GDM1 (cell line): Measurements from ENCODE around the gene CHRM4.
"Not testable (repeated sequence)": the region's sequence is repeated elsewhere in the genome, so short reads cannot be mapped to it uniquely, and the experiment has no call there.

Experiments used
- DNase-seq: peaks from one replicate; lab custom pipeline; 2025; lab: John Stamatoyannopoulos, UW

Gene CHRM4

DNA sequence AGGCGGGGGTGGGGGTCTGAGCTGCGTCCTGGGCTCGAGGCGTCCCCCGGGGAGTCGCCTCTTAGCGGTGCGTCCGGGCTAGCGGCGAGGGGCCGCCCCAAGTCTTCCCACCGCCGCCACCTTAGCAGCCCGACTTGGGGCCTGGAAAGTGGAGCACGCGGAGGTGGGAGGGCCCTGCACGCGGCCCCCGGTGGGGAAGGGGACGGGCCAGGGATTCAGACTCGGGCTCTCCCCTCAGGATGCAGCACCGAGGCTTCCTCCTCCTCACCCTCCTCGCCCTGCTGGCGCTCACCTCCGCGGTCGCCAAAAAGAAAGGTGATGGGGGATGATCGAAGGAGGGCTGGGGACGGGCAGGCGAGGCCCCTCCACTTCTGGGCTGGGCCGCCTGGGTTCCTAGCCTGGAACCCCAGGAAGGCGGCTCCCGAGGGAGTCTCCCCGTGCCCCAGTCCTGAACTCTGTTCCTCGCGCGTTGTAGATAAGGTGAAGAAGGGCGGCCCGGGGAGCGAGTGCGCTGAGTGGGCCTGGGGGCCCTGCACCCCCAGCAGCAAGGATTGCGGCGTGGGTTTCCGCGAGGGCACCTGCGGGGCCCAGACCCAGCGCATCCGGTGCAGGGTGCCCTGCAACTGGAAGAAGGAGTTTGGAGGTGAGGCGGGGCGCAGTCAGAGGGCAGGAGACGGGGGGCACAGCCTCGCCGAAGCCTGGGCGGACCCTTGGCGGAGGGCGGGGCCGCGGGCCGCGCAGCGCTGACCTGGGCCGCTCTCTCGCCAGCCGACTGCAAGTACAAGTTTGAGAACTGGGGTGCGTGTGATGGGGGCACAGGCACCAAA is 9.5 kb downstream of the CHRM4 start:
- DNase-seq, result no peak

DNA sequence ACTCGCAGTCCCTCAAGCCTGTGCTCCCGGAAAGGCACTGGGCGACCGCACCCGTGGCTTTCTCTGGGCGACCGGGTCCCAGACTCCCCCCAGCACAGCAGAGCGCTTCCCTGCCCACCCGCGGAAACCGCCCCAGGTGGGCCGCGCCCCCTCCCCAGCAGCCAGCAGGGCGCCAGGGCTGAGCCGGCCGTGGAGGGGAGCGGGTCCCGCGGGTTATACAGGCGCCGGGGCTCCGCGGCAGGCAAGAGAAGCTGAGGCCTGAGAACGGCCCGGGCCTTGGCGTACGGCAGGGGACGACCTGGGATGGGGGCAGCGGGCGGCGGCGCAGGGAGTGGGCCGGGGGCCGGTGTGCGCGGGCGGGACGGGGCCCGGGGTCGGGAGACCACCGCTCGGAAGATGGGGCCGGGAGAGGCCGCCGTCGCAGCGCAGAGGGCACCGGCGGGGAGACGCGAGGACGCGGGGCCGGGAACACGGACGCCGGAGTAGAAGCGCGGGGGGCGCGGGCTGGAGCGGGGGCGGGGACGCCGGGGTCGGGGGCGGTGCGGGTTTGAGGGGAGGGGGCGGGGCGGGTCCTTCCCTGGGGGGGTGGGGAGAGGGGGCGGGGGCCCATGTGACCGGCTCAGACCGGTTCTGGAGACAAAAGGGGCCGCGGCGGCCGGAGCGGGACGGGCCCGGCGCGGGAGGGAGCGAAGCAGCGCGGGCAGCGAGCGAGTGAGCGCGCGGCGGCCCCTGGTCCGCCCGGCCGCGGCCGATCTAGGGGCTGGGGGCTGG is 10.3 kb downstream of the CHRM4 start, which contains the start of gene MDK:
Gene MDK (plus strand): TSS at position 622 of the 771 bp plus-strand sequence. CDS start 389 bp downstream, outside the sequence.
- DNase-seq, result no peak

DNA sequence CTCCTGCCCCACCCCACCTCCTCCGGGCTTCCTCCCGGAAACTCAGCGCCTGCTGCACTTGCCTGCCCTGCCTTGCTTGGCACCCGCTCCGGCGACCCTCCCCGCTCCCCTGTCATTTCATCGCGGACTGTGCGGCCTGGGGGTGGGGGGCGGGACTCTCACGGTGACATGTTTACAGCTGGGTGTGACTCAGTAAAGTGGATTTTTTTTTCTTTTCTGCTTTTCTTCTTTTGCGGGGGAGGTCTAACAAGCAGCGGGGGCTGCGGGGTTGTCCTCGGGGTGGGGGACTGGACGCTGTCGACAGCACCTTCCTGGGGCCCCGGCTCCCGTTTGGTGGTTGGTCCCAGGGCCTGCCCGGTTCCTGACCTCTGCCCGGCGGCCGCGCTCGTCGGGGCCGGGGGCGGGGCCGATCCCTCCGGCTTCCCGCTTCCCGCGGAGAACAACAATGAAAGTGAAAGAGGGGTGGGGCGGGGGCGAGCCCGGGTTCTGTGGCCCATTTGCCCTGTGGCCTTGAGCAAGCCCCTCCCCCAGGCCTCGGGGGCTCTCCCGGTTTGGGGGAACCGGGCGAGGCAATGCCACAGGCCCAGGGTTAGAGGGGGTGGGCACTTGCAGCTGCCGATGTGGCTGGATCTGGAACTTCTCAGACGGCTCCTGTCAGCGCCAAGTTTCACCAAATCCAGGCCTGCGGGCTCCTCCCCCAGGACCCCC is 11.1 kb downstream of the CHRM4 start:
- no peak for DNase-seq

GRCh38 chr11:46379482-46380293 is 11.9 kb downstream of the CHRM4 start:
- not testable (repeated sequence) for DNase-seq

- no peak for DNase-seq
Observed at GRCh38 chr11:46378811-46379481, 12.6 kb downstream of the CHRM4 start.

GRCh38 chr11:46378296-46378695 is 13.3 kb downstream of the CHRM4 start:
- DNase-seq, result no peak

DNA sequence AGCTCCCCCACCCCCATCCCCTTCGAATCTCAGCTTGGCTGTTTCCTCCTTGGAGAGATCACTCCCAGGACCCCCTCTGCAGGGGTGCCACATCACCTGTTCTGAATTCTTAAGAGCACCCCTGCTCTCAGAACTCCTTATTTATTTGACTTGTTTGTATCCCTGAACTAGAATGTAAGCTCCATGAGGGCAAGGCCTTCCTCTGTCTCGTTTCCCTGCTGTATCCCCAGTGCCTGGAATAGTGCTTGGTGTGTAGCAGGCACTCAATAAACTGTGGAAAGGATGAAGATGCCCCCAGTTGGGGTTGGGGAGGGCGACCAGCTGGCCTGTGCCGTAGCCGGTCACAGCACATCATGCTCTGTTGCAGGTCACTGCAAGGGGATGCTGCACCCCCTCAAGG is 13.7 kb downstream of the CHRM4 start:
- no peak for DNase-seq

- no peak for DNase-seq
Observed at GRCh38 chr11:46377290-46377689, 14.3 kb downstream of the CHRM4 start.

GRCh38 chr11:46376258-46377050 is 15.1 kb downstream of the CHRM4 start:
- DNase-seq, result no peak

DNA sequence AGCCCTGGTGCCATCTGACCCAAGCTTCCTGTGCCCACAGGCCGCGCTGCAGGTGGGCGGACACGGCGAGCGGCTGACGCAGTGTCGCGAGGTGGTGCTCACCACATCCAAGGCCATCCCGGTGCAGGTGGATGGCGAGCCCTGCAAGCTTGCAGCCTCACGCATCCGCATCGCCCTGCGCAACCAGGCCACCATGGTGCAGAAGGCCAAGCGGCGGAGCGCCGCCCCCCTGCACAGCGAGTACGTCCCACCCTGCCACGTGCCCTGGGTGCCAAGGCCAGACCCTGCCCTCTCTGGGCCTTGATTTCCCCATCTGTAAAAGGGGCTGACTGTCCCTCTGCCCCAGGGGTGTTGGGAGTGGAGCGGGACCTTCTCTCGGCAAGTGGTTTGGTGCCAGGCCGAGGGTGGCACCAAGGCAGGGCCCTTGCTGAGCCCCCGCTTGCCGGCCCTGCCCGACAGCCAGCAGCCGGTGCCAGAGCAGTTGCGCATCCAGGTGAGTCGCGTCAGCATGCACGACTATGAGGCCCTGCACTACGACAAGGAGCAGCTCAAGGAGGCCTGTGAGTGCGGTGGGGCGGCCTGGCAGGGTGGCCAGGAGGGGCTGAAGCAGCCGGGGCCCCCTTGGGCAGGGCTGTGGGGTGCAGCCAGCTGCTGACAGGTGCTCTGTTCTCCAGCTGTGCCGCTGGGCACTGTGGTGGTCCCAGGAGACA is 16.0 kb downstream of the CHRM4 start:
- DNase-seq, result no peak

GRCh38 chr11:46374815-46375214 is 16.8 kb downstream of the CHRM4 start:
- no peak for DNase-seq

DNA sequence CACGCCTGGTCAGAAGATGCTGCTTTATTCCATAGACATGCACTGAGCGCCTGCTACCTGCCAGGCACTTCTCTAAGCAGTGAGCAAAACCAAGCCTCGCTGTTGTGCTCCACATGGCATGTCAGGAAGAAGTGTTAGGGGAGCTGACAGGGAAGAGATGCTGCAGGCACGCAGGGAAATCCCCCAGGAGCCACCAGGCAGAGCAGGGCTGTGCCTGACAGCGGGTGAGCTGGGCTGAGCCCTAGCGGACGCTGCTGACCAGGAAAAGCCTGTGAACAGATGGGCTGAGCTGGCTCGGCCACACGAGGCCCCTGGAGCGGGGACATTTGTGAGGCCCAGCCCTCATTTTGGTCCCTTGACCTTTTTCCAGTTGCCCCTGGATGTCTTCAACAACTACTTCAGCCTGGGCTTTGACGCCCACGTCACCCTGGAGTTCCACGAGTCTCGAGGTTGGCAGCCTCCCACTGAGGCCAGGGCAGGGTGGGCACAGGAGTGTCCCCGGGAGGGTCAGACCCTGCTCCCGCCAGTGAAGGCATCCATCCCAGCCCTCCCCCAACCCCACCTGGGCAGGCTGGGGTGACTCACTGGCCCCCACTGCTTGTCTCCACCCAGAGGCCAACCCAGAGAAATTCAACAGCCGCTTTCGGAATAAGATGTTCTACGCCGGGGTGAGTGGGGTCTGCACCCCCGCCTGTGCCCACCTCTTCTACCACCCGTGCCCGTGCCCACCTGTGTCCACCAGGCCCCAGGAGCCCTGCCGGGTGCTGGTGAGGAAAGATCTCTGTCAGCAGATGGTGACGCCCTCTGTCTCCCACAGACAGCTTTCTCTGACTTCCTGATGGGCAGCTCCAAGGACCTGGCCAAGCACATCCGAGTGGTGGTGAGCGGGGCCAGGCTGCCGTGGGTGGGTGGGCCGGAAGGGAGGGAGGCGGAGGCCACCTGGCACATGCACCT is 17.5 kb downstream of the CHRM4 start:
- no peak for DNase-seq

DNA sequence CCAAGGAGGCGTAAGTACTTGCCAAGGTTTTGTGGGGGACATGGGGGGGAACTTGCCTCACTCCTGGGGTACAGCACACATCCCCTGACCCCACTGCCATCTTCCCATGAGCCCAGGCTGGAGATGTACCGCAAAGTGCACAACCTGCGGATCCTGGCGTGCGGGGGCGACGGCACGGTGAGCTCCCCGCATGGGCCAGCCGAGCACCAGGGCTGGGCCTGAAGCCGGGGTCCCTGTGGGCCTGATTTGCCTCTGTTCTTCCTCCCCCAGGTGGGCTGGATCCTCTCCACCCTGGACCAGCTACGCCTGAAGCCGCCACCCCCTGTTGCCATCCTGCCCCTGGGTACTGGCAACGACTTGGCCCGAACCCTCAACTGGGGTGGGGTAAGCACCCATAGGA is 19.1 kb downstream of the CHRM4 start:
- not testable (repeated sequence) for DNase-seq

- no peak for DNase-seq
Observed at GRCh38 chr11:46372086-46372485, 19.5 kb downstream of the CHRM4 start.

GRCh38 chr11:46371262-46371661 is 20.3 kb downstream of the CHRM4 start:
- DNase-seq, result not testable (repeated sequence)

GRCh38 chr11:46370253-46370652 is 21.3 kb downstream of the CHRM4 start:
- no peak for DNase-seq

GRCh38 chr11:46369458-46370152 is 22.0 kb downstream of the CHRM4 start:
- peak; percentile 30 for DNase-seq

GRCh38 chr11:46367916-46368267 is 23.7 kb downstream of the CHRM4 start:
- DNase-seq, result no peak
